ENCODE measurements around the gene SARDH. TPM values are rescaled to one million over a fixed set of nuclear protein-coding genes. Genes with fewer than 3 reads are reported as not detected.

The SARDH gene
- total RNA-seq, 4 donors from 2014 or later, result 0.47 to 5.0 (median 0.95) TPM

DNA sequence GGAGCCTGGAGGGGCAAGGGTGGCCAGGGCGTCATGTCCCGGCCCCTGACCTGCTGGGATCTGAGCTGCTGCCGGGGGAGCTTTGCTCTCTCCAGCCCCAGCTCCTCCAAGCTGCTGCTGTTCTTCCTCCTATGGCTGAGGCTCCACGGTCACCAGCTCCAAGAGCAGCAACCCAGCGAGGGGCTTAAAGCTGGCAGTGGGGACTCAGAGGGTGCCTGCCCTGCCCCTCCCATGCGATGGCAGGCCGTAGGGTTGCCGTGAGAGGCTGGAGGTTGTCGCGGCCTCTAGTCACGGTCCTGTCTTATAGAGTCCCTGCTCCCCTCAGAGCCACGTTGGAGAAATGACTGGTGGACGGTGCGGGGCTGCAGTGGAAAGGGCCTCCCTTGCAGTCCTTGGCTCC, 82.5 kb downstream of the SARDH start:
- Histone ChIP-seq H3K4me1 (peaks cover 0 to 13% (median 0%) of the 10 kb centered on the region in 4 donors), H3K27me3 (no peaks in the 10 kb centered on the region), H3K9me3 (no peaks in the 10 kb centered on the region), H3K36me3 (no peaks in the 10 kb centered on the region), H3K4me3 (no peak overlapping the region), H3K27ac (no peak overlapping the region)
- no peak for TF ChIP-seq CTCF (IDR thresholded peaks at IDR 0.05)
- no peak for DNase-seq

GRCh38 chr9:133654736-133655657, 83.2 kb downstream of the SARDH start:
- no peak for TF ChIP-seq CTCF (IDR thresholded peaks at IDR 0.05)
- no peak for TF ChIP-seq POLR2A (IDR thresholded peaks at IDR 0.05)
- no peaks in the 10 kb centered on the region for H3K9me3 ChIP-seq
- DNase-seq, result no peak
- no peaks in the 10 kb centered on the region for H3K36me3 ChIP-seq
- no peak overlapping the region for H3K4me3 ChIP-seq
- H3K4me1 ChIP-seq, result peaks cover 0 to 13% (median 0%) of the 10 kb centered on the region in 4 donors
- H3K27me3 ChIP-seq, result no peaks in the 10 kb centered on the region
- H3K27ac ChIP-seq, result no peak overlapping the region

GRCh38 chr9:133653638-133654037, 84.5 kb downstream of the SARDH start:
- no peak for DNase-seq
- Histone ChIP-seq H3K4me1 (peaks cover 0 to 6% (median 0%) of the 10 kb centered on the region in 4 donors), H3K4me3 (no peak overlapping the region), H3K9me3 (no peaks in the 10 kb centered on the region), H3K27ac (no peak overlapping the region), H3K36me3 (no peaks in the 10 kb centered on the region), H3K27me3 (no peaks in the 10 kb centered on the region)
- no peak for TF ChIP-seq CTCF (IDR thresholded peaks at IDR 0.05)

DNA sequence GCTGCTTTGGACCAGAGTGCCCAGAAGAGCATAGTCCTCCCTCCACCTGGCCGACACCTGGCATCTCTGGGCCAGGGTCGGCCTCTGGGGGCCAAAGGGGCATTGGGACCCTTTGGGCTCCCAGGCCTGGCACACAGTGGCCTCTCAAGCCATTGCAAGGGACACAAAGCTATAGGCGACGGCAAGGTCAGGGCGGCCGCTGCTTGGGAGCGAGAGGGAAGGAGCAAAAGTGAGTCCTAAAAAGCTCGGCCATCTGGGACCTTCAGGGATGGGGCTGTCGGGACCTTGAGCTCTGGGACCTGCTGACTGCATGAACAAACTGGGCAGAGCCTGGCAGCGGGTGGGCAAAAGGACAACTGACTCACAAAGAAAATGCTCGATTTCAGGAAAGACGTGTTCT, 88.1 kb downstream of the SARDH start:
- Histone ChIP-seq H3K4me1 (no peaks in the 10 kb centered on the region), H3K27me3 (no peaks in the 10 kb centered on the region)
- DNase-seq, result no peak

DNA sequence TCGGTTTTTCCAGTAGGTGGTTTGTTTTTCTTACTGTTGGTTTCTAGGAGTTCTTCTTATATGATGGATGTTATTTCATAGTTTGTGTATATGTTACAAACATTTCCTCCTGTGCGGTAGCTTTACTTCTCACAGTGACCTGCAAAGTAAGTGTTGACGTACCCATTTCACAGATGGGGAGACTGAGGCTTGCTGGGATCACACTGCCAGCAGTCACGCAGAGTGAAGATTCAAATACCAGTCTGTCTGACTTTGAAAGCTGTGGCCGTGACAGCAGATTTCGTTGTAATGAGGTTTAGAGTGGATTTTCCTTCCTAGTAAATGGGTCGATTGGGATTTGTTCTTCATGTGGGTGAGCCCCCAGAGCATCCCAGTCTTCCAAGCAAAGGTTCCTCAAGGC, 89.0 kb downstream of the SARDH start:
- no peaks in the 10 kb centered on the region for H3K27me3 ChIP-seq
- no peak overlapping the region for H3K27ac ChIP-seq
- H3K9me3 ChIP-seq, result no peaks in the 10 kb centered on the region
- TF ChIP-seq CTCF (IDR thresholded peaks at IDR 0.05) (no peak), POLR2A (IDR thresholded peaks at IDR 0.05) (no peak)
- no peaks in the 10 kb centered on the region for H3K4me1 ChIP-seq
- no peak overlapping the region for H3K4me3 ChIP-seq
- no peaks in the 10 kb centered on the region for H3K36me3 ChIP-seq
- no peak for DNase-seq

More for the DNA sequence above, 88.1 kb downstream of the SARDH start:
- no peaks in the 10 kb centered on the region for H3K36me3 ChIP-seq
- no peak overlapping the region for H3K4me3 ChIP-seq
- no peaks in the 10 kb centered on the region for H3K9me3 ChIP-seq
- H3K27ac ChIP-seq, result no peak overlapping the region
- TF ChIP-seq POLR2A (IDR thresholded peaks at IDR 0.05) (no peak), CTCF (IDR thresholded peaks at IDR 0.05) (no peak)
